ENCODE results near the gene HSPB1.

DNA sequence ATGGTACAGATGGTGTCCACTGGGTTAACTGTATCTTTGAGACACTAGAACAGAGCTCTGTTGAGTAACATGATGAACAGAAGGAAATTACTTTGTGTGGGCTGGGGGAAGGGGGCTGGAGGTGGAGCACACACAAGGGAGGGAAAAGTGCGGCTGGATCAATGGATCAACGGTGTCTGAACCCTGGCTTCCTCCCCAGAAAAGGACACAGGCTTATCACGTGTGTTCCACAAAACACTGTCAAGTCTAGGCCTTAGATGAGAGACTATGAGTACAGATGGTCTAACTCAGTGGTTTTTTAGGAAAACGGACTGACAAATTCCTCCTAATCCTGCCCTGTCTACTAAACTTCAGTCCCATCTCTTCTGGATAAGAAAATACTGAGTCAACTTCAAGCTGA lies 27.8 kb downstream of the HSPB1 start:
- TF ChIP-seq, protein P1, sequence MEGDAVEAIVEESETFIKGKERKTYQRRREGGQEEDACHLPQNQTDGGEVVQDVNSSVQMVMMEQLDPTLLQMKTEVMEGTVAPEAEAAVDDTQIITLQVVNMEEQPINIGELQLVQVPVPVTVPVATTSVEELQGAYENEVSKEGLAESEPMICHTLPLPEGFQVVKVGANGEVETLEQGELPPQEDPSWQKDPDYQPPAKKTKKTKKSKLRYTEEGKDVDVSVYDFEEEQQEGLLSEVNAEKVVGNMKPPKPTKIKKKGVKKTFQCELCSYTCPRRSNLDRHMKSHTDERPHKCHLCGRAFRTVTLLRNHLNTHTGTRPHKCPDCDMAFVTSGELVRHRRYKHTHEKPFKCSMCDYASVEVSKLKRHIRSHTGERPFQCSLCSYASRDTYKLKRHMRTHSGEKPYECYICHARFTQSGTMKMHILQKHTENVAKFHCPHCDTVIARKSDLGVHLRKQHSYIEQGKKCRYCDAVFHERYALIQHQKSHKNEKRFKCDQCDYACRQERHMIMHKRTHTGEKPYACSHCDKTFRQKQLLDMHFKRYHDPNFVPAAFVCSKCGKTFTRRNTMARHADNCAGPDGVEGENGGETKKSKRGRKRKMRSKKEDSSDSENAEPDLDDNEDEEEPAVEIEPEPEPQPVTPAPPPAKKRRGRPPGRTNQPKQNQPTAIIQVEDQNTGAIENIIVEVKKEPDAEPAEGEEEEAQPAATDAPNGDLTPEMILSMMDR (IDR thresholded peaks at IDR 0.05), result no peak
- no peak for TF ChIP-seq POLR2A (IDR thresholded peaks at IDR 0.05)
